NCI-H1048 (cell line): ENCODE results near the gene TTC21A.

Experiments
- DNase-seq: peaks from one replicate; lab custom pipeline; 2025; lab: John Stamatoyannopoulos, UW

TTC21A gene

GRCh38 chr3:39099242-39099641, 8.2 kb upstream of the TTC21A start:
- no peak for DNase-seq

GRCh38 chr3:39099738-39100499, 7.6 kb upstream of the TTC21A start:
- DNase-seq = no peak

- no peak for DNase-seq
Observed at GRCh38 chr3:39100500-39100886, 7.0 kb upstream of the TTC21A start.

GRCh38 chr3:39101022-39101689, 6.3 kb upstream of the TTC21A start:
- no peak for DNase-seq

GRCh38 chr3:39102504-39103323, 4.8 kb upstream of the TTC21A start:
- DNase-seq = no peak

- no peak for DNase-seq
Observed at GRCh38 chr3:39103324-39103693, 4.2 kb upstream of the TTC21A start.

GRCh38 chr3:39103791-39104552, 3.5 kb upstream of the TTC21A start:
- DNase-seq = no peak

- no peak for DNase-seq
Observed at GRCh38 chr3:39104961-39105686, 2.4 kb upstream of the TTC21A start.

GRCh38 chr3:39105687-39106063, 1.8 kb upstream of the TTC21A start:
- DNase-seq = no peak

GRCh38 chr3:39106281-39106811, 1.1 kb upstream of the TTC21A start:
- no peak for DNase-seq

- DNase-seq = no peak
Observed at GRCh38 chr3:39106851-39107387, 561 bp upstream of the TTC21A start.

- DNase-seq = no peak
Observed at GRCh38 chr3:39108200-39108710, 775 bp downstream of the TTC21A start.

GRCh38 chr3:39109086-39109485, 1.6 kb downstream of the TTC21A start:
- no peak for DNase-seq

- DNase-seq = no peak
Observed at GRCh38 chr3:39110041-39110639, 2.7 kb downstream of the TTC21A start.

GRCh38 chr3:39112113-39112512, 4.6 kb downstream of the TTC21A start:
- no peak for DNase-seq

- DNase-seq = no peak
Observed at GRCh38 chr3:39112535-39112934, 5.1 kb downstream of the TTC21A start.

- DNase-seq = no peak
Observed at GRCh38 chr3:39113291-39113690, 5.8 kb downstream of the TTC21A start.

GRCh38 chr3:39114456-39114855, 7.0 kb downstream of the TTC21A start:
- no peak for DNase-seq

GRCh38 chr3:39115870-39116269, 8.4 kb downstream of the TTC21A start:
- DNase-seq = no peak

GRCh38 chr3:39118079-39118478, 10.6 kb downstream of the TTC21A start:
- no peak for DNase-seq
